ENCODE results near the gene CDH13.

CDH13 gene

DNA sequence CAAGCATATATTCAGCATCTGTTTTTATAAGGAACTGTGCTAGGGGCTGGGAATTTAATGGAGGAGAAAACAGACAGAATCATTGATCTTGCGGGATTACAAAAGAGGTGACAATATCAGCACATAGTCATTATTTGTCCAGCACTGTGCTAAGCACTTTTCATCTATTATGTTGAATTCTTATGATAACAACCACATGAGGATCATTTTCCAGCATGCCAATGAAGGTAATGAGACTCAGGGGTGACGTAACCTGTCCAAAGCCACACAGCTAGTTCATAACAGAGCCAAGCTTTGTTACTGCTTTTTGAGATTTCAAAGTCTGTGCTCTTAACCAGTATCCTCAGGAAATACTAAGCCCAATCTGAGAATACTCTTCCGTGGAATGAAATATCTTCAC, 503.3 kb downstream of the CDH13 start:
- no peaks in the 10 kb centered on the region for H3K79me2 ChIP-seq (ENCODE audit: control insufficient read depth, insufficient read depth, low read length, unreplicated experiment)
- H3K27me3 ChIP-seq (ENCODE audit: insufficient read depth, low read length), result no peaks in the 10 kb centered on the region
- no peaks in the 10 kb centered on the region for H3K4me1 ChIP-seq (ENCODE audit: control insufficient read depth, insufficient read depth, low read length, unreplicated experiment)
- no peaks in the 10 kb centered on the region for H3K36me3 ChIP-seq (ENCODE audit: insufficient read depth, low read length)
- no peak overlapping the region for H2AFZ ChIP-seq (ENCODE audit: low read length, unreplicated experiment)
- H3K27ac ChIP-seq (ENCODE audit: low read depth, low read length), result no peak overlapping the region
- H3K4me3 ChIP-seq (ENCODE audit: low read depth, low read length), result no peak overlapping the region

DNA sequence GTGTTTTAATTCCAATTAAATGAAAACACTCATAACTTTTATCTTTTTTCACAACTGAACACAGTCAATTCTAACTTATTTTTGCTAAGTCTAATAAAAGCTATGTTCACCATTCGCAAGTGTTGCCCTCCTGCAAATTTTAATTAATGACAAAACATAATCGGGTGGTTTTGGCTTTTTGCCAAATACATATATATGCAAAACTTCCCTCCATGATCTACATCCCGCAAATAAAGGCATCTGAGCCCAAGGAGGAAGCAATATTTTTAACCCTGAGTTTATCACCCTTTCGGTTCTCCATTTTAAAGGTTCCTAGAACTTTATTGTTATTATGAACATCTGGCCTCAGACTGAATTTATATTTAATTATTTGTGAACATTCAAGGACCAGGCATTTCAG, 507.9 kb downstream of the CDH13 start:
- no peak overlapping the region for H3K27ac ChIP-seq (ENCODE audit: low read depth, low read length)
- no peaks in the 10 kb centered on the region for H3K79me2 ChIP-seq (ENCODE audit: control insufficient read depth, insufficient read depth, low read length, unreplicated experiment)
- no peak overlapping the region for H3K4me3 ChIP-seq (ENCODE audit: low read depth, low read length)

DNA sequence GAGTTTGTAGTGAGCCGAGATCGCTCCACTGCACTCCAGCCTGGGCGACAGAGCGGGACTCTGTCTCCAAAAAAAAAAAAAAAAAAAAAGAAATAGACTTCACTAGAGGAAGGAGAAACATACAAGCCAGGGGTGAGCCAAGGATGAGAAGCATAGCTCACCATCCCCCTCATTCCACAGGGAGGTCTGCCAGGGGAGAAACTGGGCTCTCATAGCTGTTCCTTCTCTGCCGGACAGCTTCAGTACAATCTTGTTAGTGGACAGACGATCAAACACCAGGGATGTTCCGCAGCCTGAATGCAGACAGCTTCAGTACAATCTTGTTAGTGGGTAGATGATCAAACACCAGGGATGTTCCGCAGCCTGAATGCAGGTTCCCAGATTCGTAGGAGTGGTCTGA, 509.6 kb downstream of the CDH13 start:
- Histone ChIP-seq H2AFZ (ENCODE audit: low read length, unreplicated experiment) (no peak overlapping the region), H3K36me3 (ENCODE audit: insufficient read depth, low read length) (no peaks in the 10 kb centered on the region), H3K27me3 (ENCODE audit: insufficient read depth, low read length) (no peaks in the 10 kb centered on the region), H3K4me1 (ENCODE audit: control insufficient read depth, insufficient read depth, low read length, unreplicated experiment) (no peaks in the 10 kb centered on the region), H3K27ac (ENCODE audit: low read depth, low read length) (no peak overlapping the region), H3K4me3 (ENCODE audit: low read depth, low read length) (no peak overlapping the region), H3K79me2 (ENCODE audit: control insufficient read depth, insufficient read depth, low read length, unreplicated experiment) (no peaks in the 10 kb centered on the region)

More for the DNA sequence above, 507.9 kb downstream of the CDH13 start:
- no peaks in the 10 kb centered on the region for H3K4me1 ChIP-seq (ENCODE audit: control insufficient read depth, insufficient read depth, low read length, unreplicated experiment)
- H3K27me3 ChIP-seq (ENCODE audit: insufficient read depth, low read length), result no peaks in the 10 kb centered on the region
- no peak overlapping the region for H2AFZ ChIP-seq (ENCODE audit: low read length, unreplicated experiment)
- H3K36me3 ChIP-seq (ENCODE audit: insufficient read depth, low read length), result no peaks in the 10 kb centered on the region

DNA sequence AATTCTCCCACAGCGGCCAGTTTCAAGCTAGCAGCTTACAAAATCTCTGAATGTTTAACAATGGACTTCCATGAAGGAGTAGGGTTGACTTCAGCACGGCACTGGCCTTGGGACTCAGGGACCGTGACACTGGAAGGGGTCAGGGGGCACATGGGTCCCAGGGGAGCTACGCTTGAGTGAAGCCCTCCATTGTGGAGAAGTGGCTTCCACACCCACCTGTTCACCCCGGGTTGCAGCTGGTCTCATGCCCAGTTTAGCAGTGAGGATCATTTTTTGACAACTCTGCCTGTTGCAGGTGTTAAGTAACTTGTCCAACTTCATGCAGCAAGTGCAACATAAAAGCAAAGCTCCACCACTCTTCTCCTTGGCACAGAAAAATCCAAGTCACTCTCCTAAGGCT, 510.2 kb downstream of the CDH13 start:
- H3K27ac ChIP-seq (ENCODE audit: low read depth, low read length), result no peak overlapping the region
- H2AFZ ChIP-seq (ENCODE audit: low read length, unreplicated experiment), result no peak overlapping the region
- no peaks in the 10 kb centered on the region for H3K36me3 ChIP-seq (ENCODE audit: insufficient read depth, low read length)
- H3K4me3 ChIP-seq (ENCODE audit: low read depth, low read length), result peak overlapping the region; percentile 63
- no peaks in the 10 kb centered on the region for H3K79me2 ChIP-seq (ENCODE audit: control insufficient read depth, insufficient read depth, low read length, unreplicated experiment)
- H3K27me3 ChIP-seq (ENCODE audit: insufficient read depth, low read length), result no peaks in the 10 kb centered on the region
- no peaks in the 10 kb centered on the region for H3K4me1 ChIP-seq (ENCODE audit: control insufficient read depth, insufficient read depth, low read length, unreplicated experiment)

DNA sequence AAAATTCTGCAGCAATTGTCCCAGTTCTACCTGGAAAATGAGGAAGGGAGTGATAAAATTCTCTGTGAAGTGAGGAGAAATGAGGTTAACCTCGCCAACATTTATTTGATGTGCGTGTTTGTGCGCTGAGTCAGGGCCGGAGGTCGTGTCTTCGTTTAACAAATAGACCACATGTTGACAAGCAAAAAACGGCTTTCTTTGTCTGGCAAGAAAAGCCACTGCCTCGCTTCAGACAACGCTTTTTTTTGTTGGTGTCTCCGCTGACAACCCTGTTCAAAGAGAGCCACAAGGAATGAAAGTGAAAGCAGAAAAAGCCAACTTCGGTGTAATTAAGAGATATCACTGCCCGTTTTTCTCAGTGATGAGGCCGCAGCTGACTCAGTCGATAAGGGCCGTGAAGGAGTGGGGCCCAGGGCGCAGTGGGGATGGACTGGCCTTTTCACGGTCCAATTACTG, 510.6 kb downstream of the CDH13 start:
- H3K4me3 ChIP-seq (ENCODE audit: low read depth, low read length), result peak overlapping the region; percentile 63
- no peak overlapping the region; the same call in 1 of the 2 replicates for H3K27ac ChIP-seq (ENCODE audit: low read depth, low read length)
- peak overlapping the region; percentile 11 for H2AFZ ChIP-seq (ENCODE audit: low read length, unreplicated experiment)

DNA sequence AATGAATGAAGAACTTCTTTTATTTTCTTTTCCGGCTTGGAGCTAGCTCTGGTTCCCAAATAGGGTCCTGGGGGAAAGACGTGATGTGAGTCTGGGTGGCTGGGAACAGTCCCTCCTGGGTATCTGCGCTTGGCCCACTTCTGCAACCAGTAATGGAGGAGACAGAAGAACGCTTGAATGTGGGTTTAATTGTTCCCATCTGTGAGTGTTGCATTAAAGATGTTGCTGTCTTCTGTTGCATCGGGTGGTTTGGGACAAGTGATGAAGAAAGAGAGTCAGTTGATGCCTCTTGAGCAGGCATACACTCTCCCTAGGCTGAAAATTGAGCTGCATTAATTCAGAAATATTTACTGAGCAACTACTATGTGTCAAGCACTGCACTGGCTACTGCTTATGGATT, 511.1 kb downstream of the CDH13 start:
- H3K4me3 ChIP-seq (ENCODE audit: low read depth, low read length), result peak overlapping the region; percentile 63
- no peaks in the 10 kb centered on the region for H3K79me2 ChIP-seq (ENCODE audit: control insufficient read depth, insufficient read depth, low read length, unreplicated experiment)
- H3K4me1 ChIP-seq (ENCODE audit: control insufficient read depth, insufficient read depth, low read length, unreplicated experiment), result no peaks in the 10 kb centered on the region
- no peak overlapping the region; the same call in 1 of the 2 replicates for H3K27ac ChIP-seq (ENCODE audit: low read depth, low read length)
- peak overlapping the region; percentile 11 for H2AFZ ChIP-seq (ENCODE audit: low read length, unreplicated experiment)
- H3K36me3 ChIP-seq (ENCODE audit: insufficient read depth, low read length), result no peaks in the 10 kb centered on the region
- H3K27me3 ChIP-seq (ENCODE audit: insufficient read depth, low read length), result no peaks in the 10 kb centered on the region

More for the DNA sequence above, 510.6 kb downstream of the CDH13 start:
- H3K4me1 ChIP-seq (ENCODE audit: control insufficient read depth, insufficient read depth, low read length, unreplicated experiment), result no peaks in the 10 kb centered on the region
- no peaks in the 10 kb centered on the region for H3K79me2 ChIP-seq (ENCODE audit: control insufficient read depth, insufficient read depth, low read length, unreplicated experiment)
- no peaks in the 10 kb centered on the region for H3K36me3 ChIP-seq (ENCODE audit: insufficient read depth, low read length)
- H3K27me3 ChIP-seq (ENCODE audit: insufficient read depth, low read length), result no peaks in the 10 kb centered on the region

DNA sequence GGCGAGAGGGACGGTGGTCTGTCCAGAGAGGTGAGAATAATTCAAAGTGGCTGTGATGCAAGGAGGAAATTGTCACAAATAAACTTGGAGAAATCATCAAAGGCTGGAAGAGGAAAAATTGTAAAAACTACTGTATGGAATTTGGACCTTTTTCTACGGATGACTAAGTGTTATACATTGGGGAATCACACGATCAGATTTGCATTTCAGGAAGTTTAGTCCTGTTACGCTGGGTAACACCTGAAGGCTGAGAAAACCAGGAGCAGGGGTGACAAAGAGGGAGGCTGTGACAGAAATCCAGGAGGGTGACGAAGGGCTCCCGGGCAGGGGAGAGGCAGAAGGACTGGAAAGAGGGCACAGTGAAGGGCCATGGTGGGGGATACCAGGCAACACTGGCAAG, 511.7 kb downstream of the CDH13 start:
- Histone ChIP-seq H3K27ac (ENCODE audit: low read depth, low read length) (no peak overlapping the region), H3K4me1 (ENCODE audit: control insufficient read depth, insufficient read depth, low read length, unreplicated experiment) (no peaks in the 10 kb centered on the region), H3K4me3 (ENCODE audit: low read depth, low read length) (no peak overlapping the region), H2AFZ (ENCODE audit: low read length, unreplicated experiment) (no peak overlapping the region), H3K36me3 (ENCODE audit: insufficient read depth, low read length) (no peaks in the 10 kb centered on the region), H3K79me2 (ENCODE audit: control insufficient read depth, insufficient read depth, low read length, unreplicated experiment) (no peaks in the 10 kb centered on the region), H3K27me3 (ENCODE audit: insufficient read depth, low read length) (no peaks in the 10 kb centered on the region)

DNA sequence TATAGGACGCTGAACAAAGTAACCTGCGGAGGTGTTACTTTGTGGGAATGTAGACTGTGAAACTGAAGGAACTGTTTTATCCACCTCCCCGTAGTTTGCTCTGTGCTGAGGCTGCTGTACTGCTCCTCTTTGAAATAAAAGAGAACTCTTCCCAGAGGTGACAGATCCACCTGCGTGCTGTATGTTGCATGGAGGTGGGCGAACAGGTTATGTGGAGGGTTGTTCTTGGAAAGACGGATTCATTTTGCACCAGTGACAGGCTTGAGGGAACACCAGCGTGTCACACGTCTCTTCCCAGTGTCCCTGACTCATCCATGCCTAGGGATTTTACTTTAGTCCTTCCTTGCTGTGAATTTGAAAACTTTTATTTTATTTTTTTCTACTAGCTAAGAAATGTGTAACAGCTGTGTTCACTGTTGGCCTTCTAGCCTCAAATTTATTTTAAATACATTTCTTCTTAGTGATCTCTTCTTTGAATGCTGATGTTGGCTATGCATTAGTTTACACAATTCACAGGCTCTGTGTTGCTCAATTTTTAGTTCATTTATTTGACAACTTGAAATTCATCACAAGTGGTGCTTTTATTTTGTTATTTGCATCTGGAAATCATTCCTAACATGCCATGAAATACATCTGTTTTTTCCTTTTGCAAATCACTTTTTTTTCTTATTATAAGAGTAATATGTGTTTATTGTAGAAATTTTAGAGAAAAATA, 512.4 kb downstream of the CDH13 start:
- H2AFZ ChIP-seq (ENCODE audit: low read length, unreplicated experiment), result no peak overlapping the region
- no peak overlapping the region for H3K27ac ChIP-seq (ENCODE audit: low read depth, low read length)
- H3K4me1 ChIP-seq (ENCODE audit: control insufficient read depth, insufficient read depth, low read length, unreplicated experiment), result no peaks in the 10 kb centered on the region
- no peaks in the 10 kb centered on the region for H3K36me3 ChIP-seq (ENCODE audit: insufficient read depth, low read length)
- no peak overlapping the region for H3K4me3 ChIP-seq (ENCODE audit: low read depth, low read length)
- no peaks in the 10 kb centered on the region for H3K27me3 ChIP-seq (ENCODE audit: insufficient read depth, low read length)
- H3K79me2 ChIP-seq (ENCODE audit: control insufficient read depth, insufficient read depth, low read length, unreplicated experiment), result no peaks in the 10 kb centered on the region

DNA sequence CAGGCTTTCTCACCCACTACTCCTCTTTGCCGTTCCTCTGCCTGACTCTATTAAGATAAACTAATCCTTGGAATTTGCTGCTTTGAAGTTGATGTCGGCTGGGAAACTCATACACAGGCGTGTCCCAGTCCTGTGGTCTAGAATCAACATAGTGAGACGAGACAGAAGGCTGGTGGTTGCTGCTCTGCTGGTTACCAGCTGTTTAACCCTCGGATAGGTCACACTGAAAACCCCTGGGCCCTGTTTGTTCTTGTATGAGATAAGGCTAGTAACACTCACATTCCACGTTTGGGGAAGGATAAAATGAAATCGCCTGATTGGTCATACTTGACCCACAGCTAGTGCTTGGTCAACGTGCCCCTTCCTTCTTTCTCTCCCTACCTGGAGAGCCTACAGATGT, 517.0 kb downstream of the CDH13 start:
- Histone ChIP-seq H3K4me3 (ENCODE audit: low read depth, low read length) (no peak overlapping the region), H3K36me3 (ENCODE audit: insufficient read depth, low read length) (no peaks in the 10 kb centered on the region), H3K4me1 (ENCODE audit: control insufficient read depth, insufficient read depth, low read length, unreplicated experiment) (no peaks in the 10 kb centered on the region), H2AFZ (ENCODE audit: low read length, unreplicated experiment) (no peak overlapping the region), H3K27ac (ENCODE audit: low read depth, low read length) (no peak overlapping the region), H3K27me3 (ENCODE audit: insufficient read depth, low read length) (no peaks in the 10 kb centered on the region), H3K79me2 (ENCODE audit: control insufficient read depth, insufficient read depth, low read length, unreplicated experiment) (no peaks in the 10 kb centered on the region)

DNA sequence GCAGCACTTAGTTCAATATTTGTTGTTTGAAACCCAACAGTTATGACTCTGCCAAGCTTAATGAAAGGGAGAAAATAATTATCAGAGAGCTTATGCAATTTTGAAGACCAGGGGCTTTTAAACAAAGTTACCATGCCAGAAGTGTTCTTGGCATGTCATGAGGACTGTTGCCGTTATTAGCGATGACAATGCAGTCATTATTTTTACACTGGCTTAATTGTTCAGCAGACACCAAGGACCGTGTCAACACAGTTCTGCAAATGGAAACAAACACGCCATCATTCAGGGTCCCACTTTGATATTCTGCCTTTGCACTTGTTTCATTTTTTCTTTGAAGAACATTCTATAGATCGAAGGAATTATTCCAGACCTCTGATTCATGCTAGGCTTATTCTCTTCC, 518.5 kb downstream of the CDH13 start:
- no peaks in the 10 kb centered on the region for H3K36me3 ChIP-seq (ENCODE audit: insufficient read depth, low read length)
- H3K79me2 ChIP-seq (ENCODE audit: control insufficient read depth, insufficient read depth, low read length, unreplicated experiment), result no peaks in the 10 kb centered on the region
- H3K4me3 ChIP-seq (ENCODE audit: low read depth, low read length), result no peak overlapping the region
- H3K27me3 ChIP-seq (ENCODE audit: insufficient read depth, low read length), result no peaks in the 10 kb centered on the region
- H2AFZ ChIP-seq (ENCODE audit: low read length, unreplicated experiment), result no peak overlapping the region
- H3K27ac ChIP-seq (ENCODE audit: low read depth, low read length), result no peak overlapping the region
- no peaks in the 10 kb centered on the region for H3K4me1 ChIP-seq (ENCODE audit: control insufficient read depth, insufficient read depth, low read length, unreplicated experiment)

DNA sequence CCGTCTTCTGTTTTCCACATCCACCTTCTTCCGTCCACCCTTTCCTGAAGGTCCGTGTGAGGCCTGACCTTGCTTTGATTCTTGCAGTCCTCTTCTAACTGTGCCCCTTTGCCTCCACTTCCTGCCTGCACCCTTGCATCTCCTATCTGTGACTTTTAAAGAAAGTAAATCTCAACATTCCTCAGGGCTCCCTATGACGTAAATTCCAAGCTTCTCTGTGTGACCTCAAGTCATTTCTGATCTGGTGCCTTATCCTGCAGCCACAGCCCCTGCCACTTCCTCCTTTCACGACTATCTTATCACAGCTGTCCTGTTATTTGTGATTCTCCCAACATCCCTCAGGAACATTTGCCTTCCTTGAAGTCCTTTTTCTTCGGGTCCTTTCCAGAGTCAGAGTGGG, 520.5 kb downstream of the CDH13 start:
- H3K27me3 ChIP-seq (ENCODE audit: insufficient read depth, low read length), result no peaks in the 10 kb centered on the region
- H3K36me3 ChIP-seq (ENCODE audit: insufficient read depth, low read length), result no peaks in the 10 kb centered on the region
- H2AFZ ChIP-seq (ENCODE audit: low read length, unreplicated experiment), result no peak overlapping the region
- no peak overlapping the region for H3K27ac ChIP-seq (ENCODE audit: low read depth, low read length)
- no peaks in the 10 kb centered on the region for H3K4me1 ChIP-seq (ENCODE audit: control insufficient read depth, insufficient read depth, low read length, unreplicated experiment)
- H3K4me3 ChIP-seq (ENCODE audit: low read depth, low read length), result no peak overlapping the region
- no peaks in the 10 kb centered on the region for H3K79me2 ChIP-seq (ENCODE audit: control insufficient read depth, insufficient read depth, low read length, unreplicated experiment)

Data from ACC112 (cell line).